Measurements from ENCODE around the gene CRYBB2. TPM values are rescaled to one million over a fixed set of nuclear protein-coding genes. Genes with fewer than 3 reads are reported as not detected.
"Not testable (repeated sequence)": the region's sequence is repeated elsewhere in the genome, so short reads cannot be mapped to it uniquely, and the experiment has no call there.

Gene CRYBB2
- total and polyA plus RNA-seq, 2 experiments from 2014 or later: 0.37 TPM; not detected in 1

DNA sequence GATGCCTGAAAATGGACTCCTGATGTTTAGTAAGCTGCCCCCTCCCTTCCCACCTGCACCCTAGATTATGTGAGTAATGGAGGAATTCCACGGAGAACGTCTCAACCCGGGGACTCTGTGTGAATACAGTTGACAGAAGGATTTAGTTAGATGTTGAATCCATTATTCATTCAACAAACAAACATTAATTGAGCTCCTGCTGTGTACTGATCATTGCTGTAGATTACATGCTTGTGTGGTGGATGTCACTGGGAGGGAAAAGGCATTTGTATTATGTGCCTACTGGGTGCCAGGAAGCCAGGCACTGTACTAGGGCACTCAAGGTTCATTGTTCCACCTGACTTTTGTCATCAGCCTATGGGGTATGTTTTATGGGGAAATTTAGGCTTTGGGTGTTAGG is 42.6 kb upstream of the CRYBB2 start:
- H3K79me2 ChIP-seq: no peaks in the 10 kb centered on the region
- no peak overlapping the region for H3K27ac ChIP-seq
- H3K4me3 ChIP-seq: no peak overlapping the region
- DNase-seq (ENCODE audit: low spot score): no peak
- no peaks in the 10 kb centered on the region for H3K4me1 ChIP-seq (ENCODE audit: insufficient read depth)
- H3K36me3 ChIP-seq (replicated peaks; ENCODE audit: insufficient read depth, low read depth): no peaks in the 10 kb centered on the region
- no peaks in the 10 kb centered on the region for H3K9me2 ChIP-seq (replicated peaks; ENCODE audit: insufficient read depth)
- H3K27me3 ChIP-seq: no peaks in the 10 kb centered on the region
- no peaks in the 10 kb centered on the region for H4K20me1 ChIP-seq (ENCODE audit: insufficient read depth, poor library complexity, severe bottlenecking)
- H3K9me3 ChIP-seq (ENCODE audit: low read depth): no peaks in the 10 kb centered on the region
- TF ChIP-seq, protein P1, sequence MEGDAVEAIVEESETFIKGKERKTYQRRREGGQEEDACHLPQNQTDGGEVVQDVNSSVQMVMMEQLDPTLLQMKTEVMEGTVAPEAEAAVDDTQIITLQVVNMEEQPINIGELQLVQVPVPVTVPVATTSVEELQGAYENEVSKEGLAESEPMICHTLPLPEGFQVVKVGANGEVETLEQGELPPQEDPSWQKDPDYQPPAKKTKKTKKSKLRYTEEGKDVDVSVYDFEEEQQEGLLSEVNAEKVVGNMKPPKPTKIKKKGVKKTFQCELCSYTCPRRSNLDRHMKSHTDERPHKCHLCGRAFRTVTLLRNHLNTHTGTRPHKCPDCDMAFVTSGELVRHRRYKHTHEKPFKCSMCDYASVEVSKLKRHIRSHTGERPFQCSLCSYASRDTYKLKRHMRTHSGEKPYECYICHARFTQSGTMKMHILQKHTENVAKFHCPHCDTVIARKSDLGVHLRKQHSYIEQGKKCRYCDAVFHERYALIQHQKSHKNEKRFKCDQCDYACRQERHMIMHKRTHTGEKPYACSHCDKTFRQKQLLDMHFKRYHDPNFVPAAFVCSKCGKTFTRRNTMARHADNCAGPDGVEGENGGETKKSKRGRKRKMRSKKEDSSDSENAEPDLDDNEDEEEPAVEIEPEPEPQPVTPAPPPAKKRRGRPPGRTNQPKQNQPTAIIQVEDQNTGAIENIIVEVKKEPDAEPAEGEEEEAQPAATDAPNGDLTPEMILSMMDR (IDR thresholded peaks at IDR 0.05; ENCODE audit: poor library complexity): no peak
- TF ChIP-seq EZH2phosphoT487 (IDR thresholded peaks at IDR 0.05; ENCODE audit: low read depth, severe bottlenecking, unreplicated experiment) (no peak), EZH2 (IDR thresholded peaks at IDR 0.05; ENCODE audit: borderline replicate concordance) (no peak)
- 85% methylated on average over 3 of the region's 3 CpGs for WGBS (ENCODE audit: low lambda C conversion rate, missing lambda C conversion rate)
- no peak overlapping the region for H3K4me2 ChIP-seq
- no peak overlapping the region for H2AFZ ChIP-seq

DNA sequence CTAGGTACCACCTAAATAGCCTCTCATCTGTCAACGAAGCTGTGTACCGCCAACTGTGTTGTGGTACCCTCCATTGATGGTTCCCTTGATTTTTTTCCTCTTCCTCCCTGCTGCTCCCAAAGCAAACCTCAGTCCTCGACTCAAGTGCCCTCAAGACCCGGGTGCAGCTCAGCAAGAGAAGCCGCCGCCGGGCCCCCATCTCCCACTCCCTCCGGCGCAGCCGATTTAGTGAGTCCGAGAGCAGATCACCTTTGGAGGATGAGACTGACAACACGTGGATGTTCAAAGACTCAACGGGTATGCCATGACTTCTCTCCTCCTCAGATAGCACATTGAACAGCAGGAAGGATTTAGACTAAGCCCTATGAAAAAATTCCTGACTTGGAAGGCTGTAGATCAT is 42.2 kb upstream of the CRYBB2 start:
- TF ChIP-seq EZH2 (IDR thresholded peaks at IDR 0.05; ENCODE audit: borderline replicate concordance): no peak
- no peak for DNase-seq (ENCODE audit: low spot score)
- 96% methylated on average over 13 of the region's 13 CpGs for WGBS (ENCODE audit: low lambda C conversion rate, missing lambda C conversion rate)
- H3K9me3 ChIP-seq (ENCODE audit: low read depth): no peaks in the 10 kb centered on the region
- H3K4me3 ChIP-seq: no peak overlapping the region
- no peaks in the 10 kb centered on the region for H3K36me3 ChIP-seq (replicated peaks; ENCODE audit: insufficient read depth, low read depth)
- H2AFZ ChIP-seq: no peak overlapping the region
- H3K9me2 ChIP-seq (replicated peaks; ENCODE audit: insufficient read depth): no peaks in the 10 kb centered on the region
- no peak overlapping the region for H3K27ac ChIP-seq
- H3K27me3 ChIP-seq: no peaks in the 10 kb centered on the region
- no peaks in the 10 kb centered on the region for H4K20me1 ChIP-seq (ENCODE audit: insufficient read depth, poor library complexity, severe bottlenecking)
- no peaks in the 10 kb centered on the region for H3K4me1 ChIP-seq (ENCODE audit: insufficient read depth)
- no peaks in the 10 kb centered on the region for H3K79me2 ChIP-seq
- H3K4me2 ChIP-seq: no peak overlapping the region

DNA sequence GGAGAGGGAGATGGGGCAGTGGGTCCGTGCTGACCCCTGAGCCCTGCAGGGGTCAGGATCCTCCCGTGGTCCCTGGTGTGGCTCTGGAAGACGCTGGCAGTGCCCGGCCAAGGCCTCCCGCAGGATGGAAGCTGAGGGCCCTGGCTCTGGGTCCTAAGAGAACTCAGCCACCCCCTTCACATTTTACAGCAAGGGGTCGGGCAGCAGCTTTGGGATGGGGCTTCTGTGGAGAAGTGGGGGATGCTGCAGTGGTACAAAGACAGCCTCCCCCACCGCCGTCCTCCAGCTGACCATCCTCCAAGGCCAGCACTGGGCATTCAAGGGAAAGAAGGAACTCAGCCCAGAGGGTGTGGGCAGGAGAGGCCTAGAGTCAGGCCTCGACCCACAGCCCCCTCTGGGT is 41.5 kb upstream of the CRYBB2 start:
- H3K36me3 ChIP-seq (replicated peaks; ENCODE audit: insufficient read depth, low read depth): no peaks in the 10 kb centered on the region
- no peaks in the 10 kb centered on the region for H3K79me2 ChIP-seq
- WGBS (ENCODE audit: low lambda C conversion rate, missing lambda C conversion rate): 91% methylated on average over 9 of the region's 9 CpGs

DNA sequence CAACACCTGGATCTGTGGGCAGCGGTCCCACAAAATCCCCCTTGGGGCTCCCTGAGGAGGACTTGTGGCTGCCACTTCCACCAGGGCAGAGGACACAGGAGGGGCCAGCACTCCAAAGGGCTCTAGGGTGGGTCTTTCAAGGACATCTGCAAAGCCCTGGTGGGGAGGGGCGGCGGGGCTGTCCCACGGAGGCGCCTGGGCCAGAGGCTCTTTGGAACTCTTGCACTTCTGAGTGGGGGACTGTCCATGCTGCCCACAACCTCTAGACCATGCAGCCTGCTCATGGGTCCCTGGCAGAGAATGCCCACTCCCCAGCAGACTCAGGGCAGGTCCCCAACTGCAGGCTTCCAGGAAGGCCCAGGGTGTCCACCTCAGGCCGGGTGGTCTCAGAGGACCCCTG is 41.1 kb upstream of the CRYBB2 start:
- H2AFZ ChIP-seq; DNase-seq (ENCODE audit: low spot score): not testable (repeated sequence)
- WGBS (ENCODE audit: low lambda C conversion rate, missing lambda C conversion rate): 100% methylated on average over 3 of the region's 6 CpGs

More for the DNA sequence above, 41.5 kb upstream of the CRYBB2 start:
- no peak overlapping the region for H3K4me3 ChIP-seq
- H3K27me3 ChIP-seq: no peaks in the 10 kb centered on the region
- H4K20me1 ChIP-seq (ENCODE audit: insufficient read depth, poor library complexity, severe bottlenecking): no peaks in the 10 kb centered on the region
- DNase-seq (ENCODE audit: low spot score): no peak
- H2AFZ ChIP-seq: no peak overlapping the region
- H3K4me2 ChIP-seq: no peak overlapping the region
- no peak overlapping the region for H3K27ac ChIP-seq
- no peaks in the 10 kb centered on the region for H3K9me2 ChIP-seq (replicated peaks; ENCODE audit: insufficient read depth)
- TF ChIP-seq EZH2 (IDR thresholded peaks at IDR 0.05; ENCODE audit: borderline replicate concordance): no peak
- TF ChIP-seq, protein P1 (IDR thresholded peaks at IDR 0.05; ENCODE audit: poor library complexity): no peak
- TF ChIP-seq EZH2phosphoT487 (IDR thresholded peaks at IDR 0.05; ENCODE audit: low read depth, severe bottlenecking, unreplicated experiment): no peak
- H3K9me3 ChIP-seq (ENCODE audit: low read depth): no peaks in the 10 kb centered on the region
- H3K4me1 ChIP-seq (ENCODE audit: insufficient read depth): no peaks in the 10 kb centered on the region

DNA sequence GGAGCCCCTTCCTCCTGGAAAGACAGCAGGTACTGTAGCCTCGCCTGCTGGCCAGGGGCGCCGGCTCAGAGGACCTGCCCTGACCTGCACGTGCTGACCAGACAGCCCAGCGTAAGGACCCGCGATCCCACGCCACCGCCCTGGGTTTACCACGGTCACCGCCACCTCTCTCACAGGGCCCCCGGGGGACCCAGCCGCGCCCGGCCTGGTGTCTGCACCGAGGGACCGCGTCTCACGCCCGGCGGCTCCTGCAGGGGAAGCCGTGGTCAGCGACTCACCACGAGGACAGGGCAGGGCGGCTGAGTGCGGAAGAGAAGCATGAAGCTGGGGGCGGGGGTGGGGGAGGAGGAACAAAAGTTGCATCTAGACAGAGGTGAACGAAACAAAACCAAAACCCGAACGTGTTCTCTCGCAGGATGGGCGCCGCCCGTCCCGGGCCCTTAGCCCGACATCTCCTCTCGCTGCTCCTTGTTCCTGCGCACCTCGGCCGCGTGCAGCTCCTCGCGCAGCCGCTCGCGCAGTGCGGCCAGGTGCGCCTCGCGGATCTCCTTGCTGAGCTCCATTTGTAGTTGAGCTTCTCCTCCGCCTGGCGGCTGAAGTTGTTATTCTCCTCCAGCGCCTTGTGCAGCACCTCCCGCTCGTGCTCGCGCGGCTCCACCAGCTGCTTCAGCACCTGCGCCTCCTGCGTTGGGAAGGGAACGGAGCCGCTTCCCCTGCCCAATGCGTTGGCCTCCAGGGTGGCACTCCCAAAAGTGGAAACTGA is 40.4 kb upstream of the CRYBB2 start:
- DNase-seq (ENCODE audit: low spot score); H3K79me2 ChIP-seq; H3K27ac ChIP-seq; H3K4me1 ChIP-seq (ENCODE audit: insufficient read depth); H3K9me3 ChIP-seq (ENCODE audit: low read depth); H3K4me2 ChIP-seq; H4K20me1 ChIP-seq (ENCODE audit: insufficient read depth, poor library complexity, severe bottlenecking); H3K9me2 ChIP-seq (replicated peaks; ENCODE audit: insufficient read depth); H3K36me3 ChIP-seq (replicated peaks; ENCODE audit: insufficient read depth, low read depth); H3K27me3 ChIP-seq; H3K4me3 ChIP-seq; H2AFZ ChIP-seq: not testable (repeated sequence)
- 98% methylated on average over 32 of the region's 63 CpGs for WGBS (ENCODE audit: low lambda C conversion rate, missing lambda C conversion rate)

More for the DNA sequence above, 41.1 kb upstream of the CRYBB2 start:
- not testable (repeated sequence) for H3K4me2 ChIP-seq; H3K36me3 ChIP-seq (replicated peaks; ENCODE audit: insufficient read depth, low read depth); H3K4me1 ChIP-seq (ENCODE audit: insufficient read depth); H4K20me1 ChIP-seq (ENCODE audit: insufficient read depth, poor library complexity, severe bottlenecking); H3K4me3 ChIP-seq; H3K9me2 ChIP-seq (replicated peaks; ENCODE audit: insufficient read depth); H3K27me3 ChIP-seq; H3K27ac ChIP-seq; H3K79me2 ChIP-seq; H3K9me3 ChIP-seq (ENCODE audit: low read depth)

Measured in hepatocyte (in vitro differentiated cells).